NOMO-1 treated with dmso at 0.1 percent for 144 hours (cell line): Measurements from ENCODE around the gene PPARD.
A peak's percentile ranks its signal among the peaks of the same experiment; 100 is the strongest.

Source experiments
- DNase-seq: peaks from one replicate; lab custom pipeline; 2025; ENCODE audit not compliant: unreplicated experiment; lab: John Stamatoyannopoulos, UW

Gene PPARD

DNA sequence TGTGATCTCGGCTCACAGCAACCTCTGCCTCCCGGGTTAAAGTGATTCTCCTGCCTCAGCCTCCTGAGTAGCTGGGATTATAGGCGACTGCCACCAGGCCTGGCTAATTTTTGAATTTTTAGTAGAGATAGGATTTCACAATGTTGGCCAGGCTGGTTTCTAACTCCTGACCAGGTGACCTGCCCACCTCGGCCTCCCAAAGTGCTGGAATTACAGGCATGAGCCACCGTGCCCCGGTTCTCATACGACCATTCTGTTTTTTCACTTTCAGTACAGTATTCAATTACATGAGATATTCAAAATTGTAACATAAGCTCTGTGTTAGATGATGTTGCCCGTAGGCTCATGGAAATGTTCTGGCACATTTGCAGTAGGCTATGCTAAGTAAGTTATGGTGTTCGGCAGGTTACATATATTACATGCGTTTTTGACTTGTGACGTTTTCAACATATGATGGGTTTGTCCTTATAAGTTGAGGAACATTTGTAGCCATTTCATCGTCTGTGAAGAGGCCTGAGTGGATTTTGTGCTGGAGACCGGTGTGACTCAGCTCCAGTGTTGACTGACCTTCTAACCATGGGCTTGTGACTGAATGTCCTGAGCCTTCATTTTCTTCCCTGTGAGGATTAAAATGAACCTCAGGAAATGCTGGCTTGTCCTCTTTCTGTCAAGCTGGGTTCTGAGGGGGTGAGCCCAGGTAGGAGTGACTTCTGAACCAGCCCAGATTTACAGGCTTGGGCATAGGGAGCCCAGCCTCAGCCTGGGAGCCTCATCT is 12.2 kb downstream of the PPARD start:
- DNase-seq = no peak

DNA sequence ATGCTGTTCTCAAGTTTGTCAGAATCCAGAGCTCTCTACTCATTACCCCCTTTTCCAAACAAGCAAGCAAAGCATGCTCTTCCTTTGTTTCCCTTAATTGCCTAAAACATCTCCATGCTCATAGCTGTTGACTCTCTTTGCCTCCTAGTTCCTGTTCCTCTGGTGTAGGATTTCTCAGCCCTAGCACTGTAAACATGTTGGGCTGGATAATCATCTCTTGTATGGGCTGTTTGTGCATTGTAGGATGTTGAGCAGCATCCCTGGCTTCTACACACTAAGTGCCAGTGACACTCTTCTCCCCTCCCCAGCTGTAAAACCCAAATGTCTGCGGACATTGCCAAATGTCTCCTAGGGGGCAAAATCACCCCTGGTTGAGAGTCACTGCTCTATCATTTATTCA is 14.0 kb downstream of the PPARD start:
- no peak for DNase-seq

DNA sequence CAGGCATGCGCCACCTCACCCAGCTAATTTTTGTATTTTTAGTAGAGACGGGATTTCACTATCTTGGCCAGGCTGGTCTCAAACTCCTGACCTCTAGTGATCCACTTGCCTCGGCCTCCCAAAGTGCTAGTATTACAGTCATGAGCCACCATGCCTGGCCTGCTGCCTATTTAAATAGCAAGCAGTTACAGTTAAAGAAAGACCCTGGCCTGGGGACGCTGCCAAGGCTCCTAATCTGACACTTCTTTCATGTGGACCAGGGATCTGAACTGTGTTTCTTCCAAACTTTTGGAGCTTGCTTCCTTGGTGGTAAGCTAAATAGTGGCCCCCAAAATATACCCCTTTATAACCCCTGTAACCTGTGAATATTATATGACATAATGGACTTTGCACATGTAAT is 15.3 kb downstream of the PPARD start:
- DNase-seq = no peak

DNA sequence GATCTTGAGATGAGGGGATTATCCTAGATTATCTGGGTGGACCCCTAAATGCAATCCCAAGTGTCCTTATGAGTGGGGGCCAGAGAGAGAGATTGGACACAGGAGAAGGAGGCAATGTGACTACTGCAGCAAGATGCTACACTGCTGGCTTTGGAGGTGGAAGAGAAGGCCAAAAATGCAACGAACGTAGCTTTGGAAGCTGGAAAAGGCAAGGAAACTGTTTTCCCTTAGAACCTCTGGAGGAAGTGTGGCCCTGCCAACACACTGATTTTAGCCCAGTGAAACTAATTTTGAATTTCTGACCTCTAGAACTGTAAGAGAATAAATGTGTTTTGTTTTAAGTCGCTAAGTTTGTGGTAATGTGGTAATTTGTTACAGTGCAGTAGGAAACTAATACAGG is 15.7 kb downstream of the PPARD start:
- DNase-seq = no peak

GRCh38 chr6:35359346-35359743 is 17.0 kb downstream of the PPARD start:
- DNase-seq = no peak

DNA sequence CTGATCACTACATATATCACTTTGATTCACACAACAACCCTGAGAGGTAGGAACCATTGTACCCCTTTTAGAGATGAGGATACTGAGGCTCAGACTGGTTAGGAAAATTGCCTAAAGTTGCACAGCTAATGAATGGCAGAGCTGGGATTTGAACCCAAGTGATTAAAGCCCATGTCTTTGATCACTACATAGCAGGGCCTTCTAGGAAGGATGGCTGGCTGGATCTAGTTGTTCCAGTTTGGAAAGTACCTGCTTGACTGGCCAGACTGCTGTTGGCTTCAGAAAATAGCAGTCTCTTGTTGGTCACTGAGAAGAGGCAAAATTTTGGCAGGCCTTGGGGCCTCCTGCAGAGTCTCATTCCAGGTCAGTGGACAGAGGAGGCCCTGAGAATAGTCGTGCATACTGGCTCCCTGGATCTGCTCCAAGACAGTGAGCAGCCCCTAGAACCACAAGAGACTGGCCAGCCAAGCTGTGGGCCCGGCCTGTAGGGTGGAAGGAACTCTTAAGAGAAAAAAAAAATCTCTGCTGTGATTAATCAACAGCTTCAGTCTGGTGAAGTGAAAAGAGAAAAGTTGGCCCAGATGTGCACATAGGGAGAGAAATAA is 17.5 kb downstream of the PPARD start:
- no peak for DNase-seq

DNA sequence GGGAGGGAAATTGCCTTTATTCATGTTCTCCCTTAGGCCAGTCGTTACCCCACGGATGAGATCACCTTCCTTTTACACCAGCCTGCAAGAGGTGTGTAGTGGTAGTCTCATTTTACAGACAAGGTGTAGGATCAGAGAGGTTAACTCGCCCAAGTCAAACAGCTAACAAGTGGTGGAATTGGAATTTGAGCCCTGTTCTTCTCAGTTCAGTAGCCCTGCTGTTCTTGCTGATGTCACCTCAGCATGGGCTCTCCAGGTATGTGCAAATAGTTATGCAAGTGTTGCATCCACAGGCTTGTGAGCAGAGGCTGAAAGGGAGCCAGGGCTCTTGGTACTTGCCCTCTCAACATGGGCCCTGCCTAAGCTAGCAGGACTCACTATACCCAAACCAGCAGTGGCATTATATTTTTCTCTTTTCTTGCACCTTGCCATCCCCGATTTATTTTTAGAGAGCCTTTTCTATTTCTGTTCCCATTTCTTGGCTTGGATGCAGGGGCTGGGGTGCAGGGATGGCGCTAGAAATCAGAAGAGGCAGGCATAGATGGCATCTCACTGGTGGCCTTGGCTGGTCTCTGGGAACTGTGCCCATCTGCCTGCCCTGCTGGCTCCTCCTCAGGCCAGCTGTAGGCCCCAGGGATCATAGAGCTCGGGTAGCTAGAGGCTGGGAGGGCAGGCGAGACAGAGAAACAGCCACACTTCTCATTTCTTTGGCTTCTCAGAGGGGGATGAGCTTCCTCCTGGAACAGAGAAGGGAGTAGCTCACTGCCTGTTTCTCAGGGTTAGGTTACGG is 18.2 kb downstream of the PPARD start:
- DNase-seq = no peak

- no peak for DNase-seq
Observed at GRCh38 chr6:35362200-35362599, 19.8 kb downstream of the PPARD start.

DNA sequence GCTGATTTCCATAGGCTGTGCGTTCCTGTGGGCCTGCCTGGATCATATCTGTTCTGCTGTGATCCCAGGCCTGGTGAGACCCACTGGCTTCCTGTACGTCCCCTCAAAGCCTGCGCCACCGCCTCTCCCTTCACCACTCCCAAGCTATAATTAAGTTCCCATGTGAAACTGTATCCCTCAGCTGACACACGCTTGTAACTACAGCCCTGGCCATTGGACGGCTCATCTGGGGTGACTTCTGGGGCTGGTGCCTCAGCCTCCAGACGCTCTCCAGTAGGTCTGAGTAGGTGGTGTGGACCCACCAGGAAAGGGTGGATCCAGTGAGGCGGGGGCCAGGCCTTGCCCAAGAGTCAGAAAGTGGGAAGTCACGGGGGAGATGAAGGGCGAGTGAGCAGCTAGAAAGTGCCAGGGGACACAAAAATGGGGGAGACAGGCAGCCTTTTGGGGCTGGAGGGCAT is 21.0 kb downstream of the PPARD start:
- peak; percentile 84 for DNase-seq

- DNase-seq = no peak
Observed at GRCh38 chr6:35365594-35366203, 23.3 kb downstream of the PPARD start.

- no peak for DNase-seq
Observed at GRCh38 chr6:35366204-35366596, 23.8 kb downstream of the PPARD start.

DNA sequence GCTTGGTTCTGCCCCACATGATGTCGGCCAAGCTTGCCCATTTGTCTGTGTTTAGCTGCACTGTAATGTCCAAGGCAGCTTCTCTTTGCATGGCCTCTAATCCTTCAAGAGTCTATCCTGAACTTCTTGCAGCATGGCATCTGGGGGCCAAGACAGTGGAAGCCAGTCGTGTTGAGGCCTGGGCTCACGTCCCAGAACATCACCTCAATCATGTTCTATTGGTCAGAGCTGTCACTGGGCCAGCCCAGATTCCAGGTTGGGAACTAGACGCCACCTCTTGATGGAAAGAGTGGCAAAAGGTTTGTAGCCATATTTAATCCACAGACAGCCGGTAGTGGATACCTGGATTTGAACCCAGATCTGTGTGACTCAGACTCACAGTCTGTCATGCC is 25.3 kb downstream of the PPARD start:
- no peak for DNase-seq

GRCh38 chr6:35368038-35368887 is 25.9 kb downstream of the PPARD start:
- DNase-seq = no peak

DNA sequence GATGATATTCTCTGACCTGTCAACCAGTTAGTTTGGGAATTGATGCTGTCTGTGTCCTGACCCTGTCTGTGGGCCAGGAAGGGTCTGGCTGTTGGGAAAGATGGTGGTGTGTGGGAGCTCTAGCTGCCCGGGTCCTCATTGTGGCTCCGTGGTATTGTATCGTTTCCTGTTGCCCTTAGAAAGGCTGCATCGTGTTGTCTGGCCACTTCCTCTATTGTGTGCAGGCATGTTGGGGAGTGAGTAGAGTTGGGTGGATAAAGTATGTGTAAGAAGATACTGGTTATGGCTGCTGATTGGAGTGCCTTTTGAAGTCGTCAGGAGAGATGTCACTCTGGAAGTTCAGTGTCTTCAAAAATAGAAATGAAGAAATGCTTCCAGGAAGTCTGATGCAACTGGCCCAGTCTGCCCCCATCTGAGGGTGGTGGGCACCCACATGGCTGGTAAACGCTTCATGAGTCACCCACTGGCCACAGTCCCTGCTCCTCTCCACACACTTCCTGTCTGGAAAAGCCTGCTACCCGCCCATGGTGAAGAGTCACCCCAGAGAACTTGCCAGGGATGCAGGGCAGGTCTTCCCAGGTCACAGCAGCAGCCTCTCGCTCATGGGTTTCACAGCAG is 27.9 kb downstream of the PPARD start:
- peak; percentile 92 for DNase-seq

DNA sequence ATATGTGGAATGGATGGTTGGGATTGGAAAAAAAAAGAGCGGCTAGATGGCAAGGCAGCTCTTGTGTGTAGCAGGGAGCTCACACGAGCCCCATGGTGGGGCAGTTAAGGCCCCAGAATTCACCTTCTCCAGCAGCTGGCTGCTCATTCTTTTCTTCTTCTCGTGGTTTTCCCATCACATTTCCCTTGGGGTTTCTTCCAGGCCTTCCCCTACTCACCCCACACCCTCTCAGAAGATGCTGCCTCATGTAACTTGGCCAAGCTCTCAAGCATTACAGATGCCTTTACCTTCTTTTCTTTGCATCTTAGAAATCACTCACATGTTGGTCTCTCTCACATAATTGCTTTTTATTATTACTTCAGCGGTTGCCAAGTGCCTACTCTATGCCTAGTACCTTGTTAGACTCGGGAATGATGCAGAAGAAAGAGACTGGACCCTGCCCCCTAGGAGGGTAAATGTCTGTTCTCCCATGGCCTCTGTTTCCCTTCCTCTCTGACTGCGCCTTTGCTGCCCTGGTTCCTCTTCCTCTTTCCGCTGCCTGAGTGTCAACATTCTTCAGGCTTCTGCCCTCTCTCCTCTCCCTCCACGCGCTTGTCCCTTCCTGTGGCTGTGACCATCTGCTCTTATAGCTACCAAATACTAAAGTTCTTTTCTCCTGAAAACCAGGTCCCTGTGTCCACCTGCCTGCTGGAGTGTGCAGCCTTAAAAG is 28.6 kb downstream of the PPARD start:
- peak; percentile 78 for DNase-seq

GRCh38 chr6:35371494-35372262 is 29.3 kb downstream of the PPARD start:
- DNase-seq = no peak

GRCh38 chr6:35372633-35373032 is 30.3 kb downstream of the PPARD start:
- DNase-seq = no peak

DNA sequence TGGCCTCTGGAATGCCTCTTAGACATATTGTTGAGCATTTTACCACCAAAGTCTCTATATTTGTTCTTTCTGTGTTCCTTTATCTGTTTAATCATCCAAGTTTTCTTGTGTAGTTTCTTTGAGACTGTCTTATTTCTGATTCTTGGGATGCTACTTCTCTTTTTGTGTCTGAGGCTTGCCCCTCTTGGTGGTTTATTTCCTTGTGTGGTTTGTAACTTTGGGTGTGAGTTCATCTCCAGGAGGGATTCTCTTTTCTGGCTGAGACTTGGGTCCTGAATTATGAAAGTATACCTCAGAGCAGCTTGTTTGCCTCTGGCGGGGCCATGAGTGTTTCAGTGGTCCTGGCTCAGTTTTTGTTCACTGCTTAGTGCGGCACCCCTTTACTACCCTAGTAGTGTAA is 33.9 kb downstream of the PPARD start:
- peak; percentile 44 for DNase-seq

GRCh38 chr6:35377002-35377401 is 34.6 kb downstream of the PPARD start:
- DNase-seq = no peak
